MG63 (cell line): ENCODE results near the gene NRIP1. TPM values are rescaled to one million over a fixed set of nuclear protein-coding genes. Genes with fewer than 3 reads are reported as not detected.

Source experiments
- DNase-seq: peaks from one replicate; pipeline ENCODE4 v3.0.0-alpha.2; 2020
- H3K27me3 ChIP-seq: fragments of 250-450 bp; sonication (Bioruptor Pico); 2 replicates; pipeline ENCODE4 v1.5.1; 2020; ENCODE audit warnings: mild to moderate bottlenecking, moderate library complexity
- H3K36me3 ChIP-seq: fragments of 250-450 bp; sonication (Bioruptor Pico); 2 replicates; pipeline ENCODE4 v1.5.1; 2020; ENCODE audit warnings: mild to moderate bottlenecking, moderate library complexity
- H3K4me3 ChIP-seq: fragments of 250-450 bp; sonication (Bioruptor Pico); 2 replicates; pipeline ENCODE4 v1.5.1; 2020; ENCODE audit warnings: mild to moderate bottlenecking, moderate library complexity
- H3K9me3 ChIP-seq: fragments of 250-450 bp; sonication (Bioruptor Pico); 2 replicates; pipeline ENCODE4 v1.5.1; 2020; ENCODE audit warnings: mild to moderate bottlenecking, moderate library complexity
- total RNA-seq: library from RNA; depleted of rRNA; stranded (reverse); fragments of >200 nt; shearing (Covaris generic); gene quantifications from 2 replicates; pipeline ENCODE4 v1.2.3, GENCODE V29; 2014; ENCODE audit warnings: low replicate concordance

Gene NRIP1
- total RNA-seq, 1 experiment from 2014 or later: 6.8 TPM

DNA sequence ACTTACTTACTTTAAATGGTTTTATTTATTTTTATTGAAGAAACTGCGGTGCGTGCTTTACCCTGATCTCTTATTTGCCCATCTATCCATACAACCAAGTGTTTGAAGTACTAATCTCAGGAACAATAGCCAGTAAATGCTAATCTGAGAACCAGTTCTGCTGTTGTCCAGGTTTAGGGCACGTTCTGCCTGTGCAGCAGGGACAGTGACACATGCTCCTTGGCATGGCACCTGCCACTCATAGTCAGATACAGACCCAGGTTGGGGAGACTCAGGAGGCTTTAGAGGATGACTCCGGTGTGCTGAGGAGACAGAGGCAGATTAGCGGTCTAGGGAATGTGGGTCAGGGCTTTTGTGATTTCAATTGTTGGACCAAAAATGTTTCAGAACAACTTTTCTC lies 83.6 kb downstream of the NRIP1 start:
- H3K9me3 ChIP-seq: no peaks in the 10 kb centered on the region

DNA sequence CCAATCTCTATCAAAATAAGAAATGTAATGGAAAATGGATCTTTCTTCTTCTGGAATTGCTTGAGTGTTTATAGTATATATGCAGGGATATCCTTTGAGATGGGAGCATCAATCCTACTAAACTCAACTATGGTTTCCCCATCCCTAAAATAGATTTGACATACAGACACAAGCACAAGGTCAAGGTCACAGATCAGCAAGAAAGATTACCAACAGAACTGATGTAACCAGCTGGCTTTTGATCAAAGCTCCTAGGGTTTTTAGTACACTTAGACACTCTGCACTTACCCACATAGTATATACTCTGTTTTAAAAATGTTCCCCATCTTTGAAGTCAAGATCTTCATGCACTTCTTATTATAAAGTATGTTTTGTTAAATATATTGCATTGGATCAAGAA lies 85.5 kb downstream of the NRIP1 start:
- H3K27me3 ChIP-seq: no peaks in the 10 kb centered on the region
- H3K36me3 ChIP-seq: no peaks in the 10 kb centered on the region; the same call in 1 of the 2 replicates
- no peak for DNase-seq
- no peaks in the 10 kb centered on the region for H3K9me3 ChIP-seq
- no peak overlapping the region for H3K4me3 ChIP-seq

More for the DNA sequence above, 83.6 kb downstream of the NRIP1 start:
- DNase-seq: no peak
- H3K36me3 ChIP-seq: no peaks in the 10 kb centered on the region; the same call in 1 of the 2 replicates
- H3K27me3 ChIP-seq: no peaks in the 10 kb centered on the region
- H3K4me3 ChIP-seq: no peak overlapping the region

DNA sequence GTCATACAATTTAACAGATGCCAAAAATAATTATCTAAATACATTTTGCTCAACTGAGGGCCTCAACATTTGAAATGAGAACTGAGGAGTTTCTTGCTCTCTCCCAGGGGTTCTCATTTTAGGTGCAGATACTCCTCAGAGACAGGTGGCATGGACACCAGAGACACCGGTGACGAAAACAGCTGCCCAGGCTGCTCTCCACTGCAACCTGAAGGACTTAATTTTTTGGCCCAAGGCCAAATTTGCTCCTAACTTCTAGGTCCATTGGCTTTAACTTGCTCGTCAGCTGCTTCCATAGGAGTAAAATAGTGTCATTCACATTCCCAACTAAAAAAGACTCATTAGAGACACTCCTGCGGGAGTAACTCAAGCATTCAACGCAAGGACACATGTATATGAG lies 87.0 kb downstream of the NRIP1 start:
- H3K36me3 ChIP-seq: no peaks in the 10 kb centered on the region

DNA sequence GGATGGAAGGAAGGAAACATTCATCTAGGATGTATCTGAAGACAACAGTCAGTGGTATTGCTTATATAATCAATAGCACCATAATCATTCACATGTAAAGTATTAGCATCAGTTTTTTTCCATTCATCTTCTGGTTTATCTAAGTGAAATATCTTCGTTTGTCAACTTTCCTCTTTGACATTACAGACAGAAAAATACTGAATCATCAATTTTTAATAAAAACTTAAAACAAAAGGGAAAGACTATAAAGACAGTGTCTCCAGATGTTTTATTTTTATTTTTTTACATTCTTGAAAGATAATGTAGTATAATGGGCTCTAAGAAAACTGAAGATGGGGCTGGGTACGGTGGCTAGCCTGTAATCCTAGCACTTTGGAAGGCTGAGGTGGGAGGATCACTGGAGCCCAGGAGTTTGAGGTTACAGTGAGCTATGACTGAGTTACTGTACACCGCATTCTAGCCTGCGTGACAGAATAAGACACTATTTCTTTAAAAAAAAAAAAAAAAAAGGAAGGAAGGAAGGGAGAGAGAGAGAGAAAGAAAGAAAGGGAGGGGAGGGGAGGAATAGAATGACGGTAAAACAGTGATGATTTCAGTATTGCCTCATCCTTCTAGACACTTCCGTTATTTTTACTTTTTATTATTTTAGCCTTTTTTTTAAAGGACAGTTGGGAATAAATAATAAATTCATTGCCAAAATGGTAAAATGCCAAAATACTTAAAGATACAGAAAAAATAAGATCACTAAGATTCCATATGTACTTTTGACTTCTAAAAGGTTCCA lies 89.5 kb downstream of the NRIP1 start:
- no peak overlapping the region for H3K4me3 ChIP-seq
- H3K36me3 ChIP-seq: no peaks in the 10 kb centered on the region
- DNase-seq: no peak
- no peaks in the 10 kb centered on the region for H3K27me3 ChIP-seq
- no peaks in the 10 kb centered on the region for H3K9me3 ChIP-seq

More for the DNA sequence above, 87.0 kb downstream of the NRIP1 start:
- Histone ChIP-seq H3K9me3 (no peaks in the 10 kb centered on the region), H3K4me3 (no peak overlapping the region), H3K27me3 (no peaks in the 10 kb centered on the region)
- no peak for DNase-seq

DNA sequence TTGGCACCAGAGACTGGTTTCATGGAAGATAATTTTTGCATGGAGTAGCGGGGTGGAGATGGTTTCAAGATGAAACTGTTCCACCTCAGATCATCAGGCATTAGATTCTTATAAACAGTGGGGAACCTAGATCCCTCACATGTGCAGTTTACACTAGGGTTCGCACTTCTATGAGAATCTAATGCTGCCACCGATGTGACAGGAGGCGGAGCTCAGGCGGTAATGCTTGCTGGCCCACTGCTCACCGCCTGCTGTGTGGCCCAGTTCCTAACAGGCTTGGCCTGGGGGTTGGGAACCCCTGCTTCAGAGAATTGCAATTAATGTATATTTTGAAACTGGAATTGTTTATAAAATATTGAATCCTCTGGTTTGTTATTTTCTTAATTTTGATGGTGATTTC lies 92.1 kb downstream of the NRIP1 start:
- DNase-seq: no peak
- Histone ChIP-seq H3K9me3 (no peaks in the 10 kb centered on the region), H3K36me3 (peaks cover 5% of the 10 kb centered on the region), H3K4me3 (no peak overlapping the region), H3K27me3 (no peaks in the 10 kb centered on the region)

DNA sequence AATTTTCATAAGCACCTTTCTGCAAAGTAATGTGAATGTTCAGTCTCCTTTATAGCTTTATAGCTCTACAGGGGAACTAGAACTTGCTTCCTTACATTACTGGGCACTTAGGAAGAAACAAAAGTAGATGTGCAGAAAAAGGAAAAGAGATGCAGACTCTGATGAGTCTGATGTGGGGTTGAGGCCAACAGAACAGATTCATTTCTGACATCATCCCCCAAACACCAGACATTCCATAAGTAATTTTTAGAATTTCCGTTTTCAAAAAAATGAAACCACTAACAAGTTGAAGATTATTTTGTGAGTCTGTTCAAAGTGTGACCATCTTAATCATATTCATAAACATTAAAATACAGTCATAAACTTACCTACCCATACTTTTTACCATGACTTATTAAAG lies 96.0 kb downstream of the NRIP1 start:
- no peak overlapping the region for H3K4me3 ChIP-seq
- H3K36me3 ChIP-seq: peaks cover 16% of the 10 kb centered on the region
- H3K9me3 ChIP-seq: no peaks in the 10 kb centered on the region
- DNase-seq: no peak
- H3K27me3 ChIP-seq: no peaks in the 10 kb centered on the region

DNA sequence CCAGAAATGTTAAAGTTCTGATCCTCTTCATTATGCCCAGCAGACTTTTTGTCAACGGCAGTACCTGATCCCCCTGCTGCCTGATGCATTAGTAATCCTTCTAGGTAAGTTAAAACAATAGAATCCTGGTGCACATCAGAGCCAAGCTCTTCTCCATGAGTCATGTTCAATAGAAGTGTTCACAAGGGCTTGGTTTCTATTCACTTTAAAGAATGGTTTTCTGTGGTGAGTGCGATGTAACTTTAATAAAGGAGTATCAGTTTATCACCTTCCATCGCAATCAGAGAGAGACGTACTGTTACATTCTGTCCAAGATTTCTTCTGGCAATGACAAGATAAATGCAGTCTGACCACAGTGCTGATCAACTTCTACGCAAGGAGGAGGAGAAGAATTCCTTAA lies 96.8 kb downstream of the NRIP1 start:
- Histone ChIP-seq H3K4me3 (no peak overlapping the region), H3K9me3 (no peaks in the 10 kb centered on the region), H3K36me3 (peaks cover 16% of the 10 kb centered on the region), H3K27me3 (no peaks in the 10 kb centered on the region)
- no peak for DNase-seq

DNA sequence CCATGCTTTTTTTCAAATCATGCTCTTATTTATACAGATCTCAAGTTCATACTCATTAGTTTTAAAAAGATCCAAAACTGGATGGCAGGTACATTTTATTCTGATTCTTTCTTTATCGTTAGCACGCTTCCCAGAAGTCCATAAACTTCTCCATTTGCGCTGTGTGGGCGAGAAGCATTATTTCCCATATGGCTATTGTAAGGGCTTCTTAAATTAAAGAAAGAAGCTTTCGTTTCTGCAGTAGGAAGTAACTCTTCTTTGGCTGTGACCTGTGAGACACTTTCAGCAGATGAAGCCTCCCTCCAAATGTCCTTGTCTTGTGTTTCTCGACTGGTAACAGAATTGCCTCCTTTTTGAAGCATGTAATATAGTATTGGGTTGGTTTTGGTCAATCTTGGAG lies 100.2 kb downstream of the NRIP1 start:
- no peak for DNase-seq
- Histone ChIP-seq H3K36me3 (peaks cover 16% of the 10 kb centered on the region), H3K27me3 (no peaks in the 10 kb centered on the region), H3K4me3 (no peak overlapping the region), H3K9me3 (no peaks in the 10 kb centered on the region)

DNA sequence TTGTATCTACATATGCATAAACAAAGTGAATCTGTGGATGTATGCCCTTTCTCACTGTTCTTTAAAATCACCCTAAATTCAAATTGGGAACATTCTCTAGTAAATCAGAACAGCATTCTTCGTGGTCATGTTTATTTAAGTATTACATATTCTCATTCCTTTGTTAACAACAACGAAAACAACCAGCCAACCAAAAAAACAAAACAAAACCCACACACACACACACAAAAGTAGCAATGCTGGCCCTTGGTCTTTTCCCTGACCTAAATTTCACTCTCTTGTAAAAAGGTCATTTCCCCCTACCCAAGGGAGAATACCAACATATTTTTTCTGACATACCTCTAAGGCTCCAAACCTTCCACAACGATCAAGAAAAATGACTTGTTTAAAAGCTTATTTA lies 102.6 kb downstream of the NRIP1 start:
- H3K4me3 ChIP-seq: no peak overlapping the region
- DNase-seq: no peak
- no peaks in the 10 kb centered on the region for H3K9me3 ChIP-seq
- peaks cover 7% of the 10 kb centered on the region for H3K36me3 ChIP-seq
- H3K27me3 ChIP-seq: no peaks in the 10 kb centered on the region

DNA sequence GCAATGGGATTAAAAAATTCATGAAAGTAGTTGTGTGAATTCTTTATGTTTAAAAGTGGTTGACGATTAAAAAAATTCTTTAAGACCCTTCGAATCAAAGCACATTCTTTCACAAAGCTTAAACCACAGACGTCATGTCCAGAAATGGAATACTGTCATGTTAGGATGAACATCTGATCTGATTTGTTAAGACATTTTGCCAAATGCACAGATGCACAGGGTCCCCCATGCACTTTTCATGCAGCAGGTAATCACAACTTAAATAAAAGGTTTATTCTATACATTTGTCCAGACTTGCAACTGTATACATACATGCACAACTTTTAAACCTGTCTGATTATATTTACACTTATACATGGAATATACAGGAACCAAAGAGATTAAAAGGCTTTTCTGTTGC lies 103.3 kb downstream of the NRIP1 start:
- H3K4me3 ChIP-seq: no peak overlapping the region
- peaks cover 1% of the 10 kb centered on the region for H3K36me3 ChIP-seq
- DNase-seq: no peak
- no peaks in the 10 kb centered on the region for H3K9me3 ChIP-seq
- no peaks in the 10 kb centered on the region for H3K27me3 ChIP-seq

DNA sequence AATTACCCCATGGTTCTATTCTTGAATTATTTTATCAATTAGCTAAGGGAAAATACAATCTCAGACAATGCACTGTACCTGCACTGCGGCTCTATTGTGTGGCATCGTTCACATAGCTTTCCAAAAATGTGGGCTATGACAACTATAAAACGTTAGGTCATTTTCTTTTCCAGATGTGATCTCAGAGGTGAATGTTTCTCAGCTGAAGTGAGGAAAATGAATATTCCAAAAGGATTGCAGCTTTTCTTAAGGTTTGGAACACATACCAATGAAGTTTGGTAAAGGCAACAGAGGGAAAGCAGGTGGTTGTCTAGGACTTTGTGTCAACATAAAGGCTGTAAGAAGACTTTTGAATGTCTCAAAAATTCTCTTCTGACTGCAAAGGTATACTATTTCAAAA lies 105.5 kb downstream of the NRIP1 start:
- H3K36me3 ChIP-seq: no peaks in the 10 kb centered on the region; the same call in 1 of the 2 replicates
- H3K4me3 ChIP-seq: no peak overlapping the region
- H3K9me3 ChIP-seq: no peaks in the 10 kb centered on the region
- no peak for DNase-seq
- H3K27me3 ChIP-seq: no peaks in the 10 kb centered on the region

DNA sequence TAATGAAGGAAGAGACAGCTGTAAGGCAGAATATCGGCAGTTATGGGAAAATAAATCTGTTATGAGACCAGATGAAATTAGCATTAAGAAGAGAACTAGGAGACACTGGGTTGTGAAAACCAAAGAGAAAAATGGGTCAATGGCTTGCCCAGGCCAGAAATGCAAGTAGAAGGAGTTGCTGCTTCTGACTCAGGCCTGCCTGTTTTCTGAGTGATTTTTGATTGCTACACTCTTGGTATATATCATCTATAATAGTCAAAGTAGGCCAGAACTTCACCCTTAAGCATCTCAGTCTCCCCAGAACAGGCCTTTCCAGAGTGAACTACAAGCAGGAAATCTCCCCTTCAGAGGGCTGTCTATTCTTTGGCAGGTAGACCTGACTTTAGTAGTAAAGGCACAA lies 107.0 kb downstream of the NRIP1 start:
- Histone ChIP-seq H3K27me3 (no peaks in the 10 kb centered on the region), H3K9me3 (no peaks in the 10 kb centered on the region), H3K36me3 (no peaks in the 10 kb centered on the region), H3K4me3 (no peak overlapping the region)
- no peak for DNase-seq

DNA sequence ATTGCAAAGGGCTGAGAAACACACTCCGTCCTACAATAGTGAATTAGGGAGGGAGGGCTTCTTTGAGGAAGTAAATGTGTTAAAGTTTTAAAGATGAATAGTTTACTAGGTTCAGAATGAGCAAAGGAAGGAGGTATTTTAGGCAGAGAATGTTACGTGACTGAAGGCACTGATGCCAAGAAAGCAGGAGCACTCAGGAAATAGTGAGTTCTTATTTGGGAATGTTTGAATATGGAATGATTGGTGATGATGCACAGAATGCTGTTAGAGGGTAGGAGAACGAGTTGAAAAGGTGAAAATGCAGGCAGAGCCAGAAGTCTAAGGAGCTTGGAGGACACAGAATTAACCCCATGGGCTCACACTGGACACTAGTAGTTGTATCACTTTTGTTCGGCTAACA lies 108.0 kb downstream of the NRIP1 start:
- no peaks in the 10 kb centered on the region for H3K27me3 ChIP-seq
- no peak for DNase-seq
- H3K9me3 ChIP-seq: no peaks in the 10 kb centered on the region
- no peak overlapping the region for H3K4me3 ChIP-seq
- H3K36me3 ChIP-seq: no peaks in the 10 kb centered on the region

DNA sequence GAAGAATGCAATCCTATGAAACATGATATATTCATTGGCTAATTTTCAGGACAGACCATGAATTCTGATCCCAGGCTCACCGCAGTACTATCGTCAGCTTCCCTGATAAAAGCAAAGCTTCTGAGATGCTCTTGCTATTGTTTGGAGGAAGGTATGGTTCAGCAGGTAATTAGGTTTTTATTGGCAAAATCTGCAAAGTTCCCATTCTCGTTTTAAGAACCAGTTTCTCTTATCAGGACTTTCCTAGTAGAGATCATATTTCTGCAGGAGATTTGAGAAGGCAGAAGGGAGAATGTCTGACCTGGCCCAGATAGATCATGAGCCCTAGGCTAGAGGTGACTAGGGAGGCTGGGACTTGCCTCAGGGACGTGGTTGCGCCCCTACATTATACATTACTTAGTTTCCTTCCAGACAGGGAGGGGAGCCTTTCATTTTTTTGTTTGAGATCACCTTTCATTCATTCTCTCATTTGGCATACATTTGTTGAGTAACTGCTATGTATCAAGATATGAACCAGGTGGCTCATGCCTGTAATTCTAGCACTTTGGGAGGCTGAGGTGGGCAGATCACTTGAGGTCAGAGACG lies 108.8 kb downstream of the NRIP1 start:
- Histone ChIP-seq H3K36me3 (no peaks in the 10 kb centered on the region), H3K9me3 (no peaks in the 10 kb centered on the region), H3K27me3 (no peaks in the 10 kb centered on the region), H3K4me3 (no peak overlapping the region)
- no peak for DNase-seq

DNA sequence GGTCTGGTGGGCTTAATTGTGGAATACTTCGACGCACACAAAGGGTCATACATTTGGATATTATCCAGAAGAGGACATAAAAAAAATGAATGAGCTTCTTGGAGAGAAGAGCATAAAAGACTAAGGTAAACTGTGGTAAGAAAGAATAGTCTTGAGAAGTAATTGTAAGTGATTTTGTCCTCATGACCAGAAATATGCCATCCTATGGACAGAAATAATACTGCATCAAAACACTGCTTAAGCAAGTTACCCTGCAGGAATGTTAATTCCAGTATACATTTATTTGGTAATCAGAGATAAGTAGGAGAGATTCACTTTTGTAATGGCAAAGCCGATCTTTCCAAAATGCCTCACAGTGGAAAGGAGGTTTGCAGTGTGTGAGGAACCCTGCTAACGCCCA lies 111.9 kb downstream of the NRIP1 start:
- H3K27me3 ChIP-seq: no peaks in the 10 kb centered on the region
- DNase-seq: no peak
- H3K36me3 ChIP-seq: no peaks in the 10 kb centered on the region
- no peak overlapping the region for H3K4me3 ChIP-seq
- no peaks in the 10 kb centered on the region; the same call in 1 of the 2 replicates for H3K9me3 ChIP-seq

DNA sequence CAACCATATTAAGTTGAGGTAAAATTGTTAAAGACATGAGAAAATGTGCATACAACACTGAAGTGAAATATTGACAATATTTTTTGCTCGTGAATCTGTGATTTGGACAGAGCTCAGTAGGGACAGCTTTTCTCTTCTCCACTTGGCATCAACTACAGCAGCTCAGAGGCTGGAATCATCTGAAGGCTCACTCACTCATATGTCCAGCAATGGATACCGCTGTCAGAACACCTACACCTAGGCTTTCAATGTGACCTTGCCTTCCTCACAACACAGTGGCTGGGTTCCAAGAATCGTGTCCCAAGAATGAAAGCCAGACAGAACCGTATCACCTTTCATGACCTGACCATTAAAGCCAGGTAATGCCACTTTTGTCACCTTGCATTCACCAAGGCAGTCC lies 115.2 kb downstream of the NRIP1 start:
- Histone ChIP-seq H3K27me3 (no peaks in the 10 kb centered on the region), H3K9me3 (no peaks in the 10 kb centered on the region; the same call in 1 of the 2 replicates), H3K4me3 (no peak overlapping the region), H3K36me3 (no peaks in the 10 kb centered on the region)
- no peak for DNase-seq

DNA sequence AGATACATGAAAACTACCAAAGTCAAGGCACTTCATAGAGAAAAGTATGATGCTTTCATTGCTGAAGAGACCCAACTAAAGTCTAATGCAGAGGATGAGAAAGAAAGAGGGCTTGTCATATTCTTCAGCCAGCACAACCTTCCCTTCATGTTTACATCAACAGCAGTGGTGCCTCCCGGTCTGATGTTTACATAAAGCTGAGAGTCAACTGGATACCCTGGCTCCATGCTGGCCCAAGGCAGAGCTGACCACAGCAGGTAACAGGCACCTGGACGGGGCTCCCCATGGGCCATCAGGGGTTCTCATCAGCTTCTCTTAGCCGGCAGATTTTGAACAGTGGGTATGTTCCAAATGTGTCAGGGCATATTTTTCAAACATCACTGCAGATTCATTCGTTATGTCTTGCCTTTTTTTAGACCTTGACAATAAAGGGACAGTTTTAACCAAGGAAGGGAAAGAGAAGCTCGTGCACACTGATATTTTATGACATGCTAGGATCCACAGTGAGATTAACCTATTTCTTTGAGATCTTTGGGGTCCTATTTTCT lies 117.1 kb downstream of the NRIP1 start:
- H3K36me3 ChIP-seq: no peaks in the 10 kb centered on the region
- H3K27me3 ChIP-seq: no peaks in the 10 kb centered on the region
- no peak overlapping the region for H3K4me3 ChIP-seq
- no peak for DNase-seq
- no peaks in the 10 kb centered on the region; the same call in 1 of the 2 replicates for H3K9me3 ChIP-seq

DNA sequence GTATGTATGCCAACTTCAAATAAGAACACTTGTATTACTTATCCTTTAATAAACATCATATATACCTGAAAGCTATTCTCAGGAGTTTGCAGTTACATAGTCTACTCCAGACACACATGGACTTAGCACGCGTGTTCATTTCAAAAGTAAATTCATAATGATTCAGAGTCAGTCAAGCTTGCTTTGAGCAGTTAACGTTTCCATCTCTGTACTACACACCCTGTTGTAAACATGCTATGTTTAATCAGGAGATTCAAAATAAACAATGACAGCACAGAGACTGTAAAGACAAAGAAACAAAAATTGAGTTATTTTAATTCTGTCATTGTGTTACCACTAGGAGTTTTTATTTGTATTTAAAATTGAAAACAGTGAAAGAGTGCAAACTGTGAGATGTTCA lies 119.6 kb downstream of the NRIP1 start:
- H3K4me3 ChIP-seq: no peak overlapping the region
- no peak for DNase-seq
- H3K36me3 ChIP-seq: no peaks in the 10 kb centered on the region
- H3K9me3 ChIP-seq: no peaks in the 10 kb centered on the region; the same call in 1 of the 2 replicates
- no peaks in the 10 kb centered on the region for H3K27me3 ChIP-seq
